Mesendoderm (in vitro differentiated cells): ENCODE measurements around the gene KRT73.

ENCODE experiments used
- DNase-seq: peaks from one replicate; pipeline ENCODE4 v3.0.0; 2013
- H2AK5ac ChIP-seq: 2 replicates; pipeline ENCODE4 v1.6.1; 2013; ENCODE audit warnings: low read length, inconsistent platforms
- H2BK120ac ChIP-seq: 2 replicates; pipeline ENCODE4 v1.6.1; 2013; ENCODE audit warnings: low read depth, mild to moderate bottlenecking, low read length, moderate library complexity, mixed read lengths
- H2BK15ac ChIP-seq: replicated peaks from 2 replicates; pipeline ENCODE4 v1.6.1; 2013; ENCODE audit warnings: low read depth, mild to moderate bottlenecking, moderate library complexity
- H2BK5ac ChIP-seq: 2 replicates; pipeline ENCODE4 v1.6.1; 2013; ENCODE audit warnings: low read length, inconsistent platforms
- H3K18ac ChIP-seq: 2 replicates; pipeline ENCODE4 v1.6.1; 2013; ENCODE audit warnings: mild to moderate bottlenecking, low read length, mixed read lengths
- H3K23ac ChIP-seq: one replicate; pipeline ENCODE4 v1.6.1; 2013; ENCODE audit warnings: low read length
- H3K27ac ChIP-seq: 2 replicates; pipeline ENCODE4 v1.5.1; 2013; ENCODE audit warnings: low read depth, mild to moderate bottlenecking, inconsistent platforms, low read length, moderate library complexity
- H3K27me3 ChIP-seq: 2 replicates; pipeline ENCODE4 v1.6.1; 2013; ENCODE audit warnings: low read length, control low read depth, mild to moderate bottlenecking, inconsistent platforms; ENCODE audit not compliant: insufficient read depth, poor library complexity
- H3K36me3 ChIP-seq: 2 replicates; pipeline ENCODE4 v1.6.1; 2013; ENCODE audit warnings: low read length, inconsistent platforms; ENCODE audit not compliant: control insufficient read depth, insufficient read depth
- H3K4ac ChIP-seq: one replicate; pipeline ENCODE4 v1.6.1; 2013; ENCODE audit warnings: low read depth, mild to moderate bottlenecking, low read length, moderate library complexity
- H3K4me1 ChIP-seq: 2 replicates; pipeline ENCODE4 v1.6.1; 2013; ENCODE audit warnings: low read depth, low read length, inconsistent platforms; ENCODE audit not compliant: control insufficient read depth
- H3K4me2 ChIP-seq: 2 replicates; pipeline ENCODE4 v1.6.1; 2013; ENCODE audit warnings: low read length
- H3K4me3 ChIP-seq: 2 replicates; pipeline ENCODE4 v1.5.1; 2013; ENCODE audit warnings: mild to moderate bottlenecking, low read length
- H3K56ac ChIP-seq: one replicate; pipeline ENCODE4 v1.6.1; 2013; ENCODE audit warnings: low read length
- H3K79me1 ChIP-seq: 2 replicates; pipeline ENCODE4 v1.6.1; 2013; ENCODE audit warnings: low read length, inconsistent platforms
- H3K79me2 ChIP-seq: 2 replicates; pipeline ENCODE4 v1.6.1; 2013; ENCODE audit warnings: mild to moderate bottlenecking, low read length; ENCODE audit not compliant: control insufficient read depth, insufficient read depth
- H3K9ac ChIP-seq: 2 replicates; pipeline ENCODE4 v1.6.1; 2013; ENCODE audit warnings: low read length, inconsistent platforms
- H4K5ac ChIP-seq: one replicate; pipeline ENCODE4 v1.6.1; 2013; ENCODE audit warnings: low read length
- H4K8ac ChIP-seq: one replicate; pipeline ENCODE4 v1.6.1; 2013; ENCODE audit warnings: low read depth, mild to moderate bottlenecking, control low read depth, low read length, moderate library complexity
- WGBS: extraction: QIAGEN DNeasy Blood & Tissue Kit; methylation state at CpG from one replicate; pipeline ENCODE4 v1.1.7; 2013; ENCODE audit warnings: low lambda C conversion rate, missing lambda C conversion rate; ENCODE audit not compliant: insufficient coverage; ENCODE audit errors: extremely low coverage; 5-methylcytosine and 5-hydroxymethylcytosine counted together

KRT73 gene

DNA sequence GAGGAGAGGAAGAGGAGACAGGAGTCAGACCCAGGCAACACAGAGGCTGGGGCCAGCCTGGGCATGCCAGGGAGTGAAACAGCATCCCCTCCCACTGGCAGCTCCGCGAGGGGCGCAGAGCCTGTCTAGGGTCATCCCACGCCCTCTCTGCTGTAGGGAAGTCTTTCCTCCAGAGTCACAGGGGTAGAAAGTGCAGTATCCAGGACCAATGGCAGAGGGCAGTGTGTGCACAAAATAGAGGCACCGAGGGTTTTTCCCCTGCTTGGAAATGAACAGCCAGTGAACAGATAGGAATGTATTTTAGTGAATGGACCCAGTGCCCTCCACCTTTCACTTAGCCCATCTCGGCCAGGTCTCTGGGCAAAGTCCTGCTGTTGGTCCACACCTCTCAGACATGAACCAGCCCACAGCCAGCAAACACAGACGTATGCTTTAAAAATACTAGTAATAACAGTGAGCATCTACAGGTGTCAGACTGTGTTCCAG is 35.3 kb downstream of the KRT73 start:
- Histone ChIP-seq H3K4me1 (peaks cover 5% of the 10 kb centered on the region), H3K23ac (no peak overlapping the region), H3K79me2 (no peaks in the 10 kb centered on the region), H3K4me2 (no peak overlapping the region), H2BK15ac (no peak overlapping the region), H3K27ac (no peak overlapping the region), H3K4me3 (no peak overlapping the region), H4K5ac (no peak overlapping the region), H3K27me3 (no peaks in the 10 kb centered on the region), H3K9ac (no peak overlapping the region), H3K56ac (no peak overlapping the region), H3K18ac (no peak overlapping the region), H3K36me3 (no peaks in the 10 kb centered on the region), H4K8ac (no peak overlapping the region), H2BK120ac (no peak overlapping the region), H2BK5ac (no peak overlapping the region), H3K79me1 (no peaks in the 10 kb centered on the region), H2AK5ac (no peak overlapping the region), H3K4ac (no peak overlapping the region)
- whole genome bisulfite sequencing = no CpG with 5 or more reads among the region's 7 CpGs
- peak; percentile 76 for DNase-seq

DNA sequence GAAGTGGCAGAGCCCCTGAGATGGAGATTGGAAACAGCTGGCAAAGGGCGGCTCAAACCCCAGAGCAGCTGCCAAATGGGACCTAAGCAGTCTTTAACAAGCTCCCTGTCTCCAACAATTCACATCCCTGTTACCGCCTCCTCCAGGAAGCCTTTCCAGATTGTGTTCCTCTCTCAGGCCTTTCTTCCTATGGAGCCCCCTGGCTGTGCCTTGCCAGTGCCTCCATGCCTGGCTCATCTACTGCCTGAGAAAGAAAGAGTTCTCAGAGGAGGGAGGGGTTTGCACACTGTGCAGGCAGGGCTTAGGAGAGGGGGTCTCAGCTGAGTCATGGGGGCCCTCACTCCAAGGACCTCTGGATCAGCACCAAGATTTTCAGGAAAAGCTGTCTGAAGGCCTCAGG is 35.9 kb downstream of the KRT73 start:
- WGBS = no CpG with 5 or more reads among the region's 2 CpGs

DNA sequence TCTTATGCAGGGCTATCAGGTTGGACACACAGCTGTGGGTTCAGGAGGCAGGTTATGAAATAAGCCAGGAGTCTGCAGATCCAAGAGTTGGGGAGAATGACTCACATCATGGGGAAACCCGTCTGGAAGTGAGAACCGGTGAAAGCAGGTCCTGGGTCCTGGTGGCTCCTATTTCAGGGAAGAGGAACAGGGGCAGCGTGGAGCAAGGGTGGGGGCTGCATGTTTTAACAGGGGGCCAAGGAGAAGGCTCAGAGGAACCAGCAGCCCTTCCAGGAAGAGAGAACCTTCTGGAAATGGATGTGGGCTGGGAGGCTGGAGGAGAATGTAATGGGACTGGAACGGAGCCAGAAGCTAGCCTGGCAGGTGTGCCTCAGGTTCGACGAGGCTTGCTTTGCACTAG is 36.9 kb downstream of the KRT73 start:
- no peak overlapping the region for H3K27ac ChIP-seq
- no peak overlapping the region for H2BK15ac ChIP-seq
- H3K79me2 ChIP-seq = no peaks in the 10 kb centered on the region
- H2BK5ac ChIP-seq = no peak overlapping the region
- no peak overlapping the region for H3K4me3 ChIP-seq
- no peak overlapping the region for H4K8ac ChIP-seq
- H2AK5ac ChIP-seq = no peak overlapping the region
- no peak overlapping the region for H3K9ac ChIP-seq
- no peak overlapping the region for H3K56ac ChIP-seq
- H4K5ac ChIP-seq = no peak overlapping the region
- peaks cover 5% of the 10 kb centered on the region for H3K4me1 ChIP-seq
- no peak overlapping the region for H3K18ac ChIP-seq
- H3K4me2 ChIP-seq = no peak overlapping the region
- H3K36me3 ChIP-seq = no peaks in the 10 kb centered on the region
- no peak overlapping the region for H3K23ac ChIP-seq
- H3K4ac ChIP-seq = no peak overlapping the region
- H3K27me3 ChIP-seq = no peaks in the 10 kb centered on the region
- no peak overlapping the region for H2BK120ac ChIP-seq
- DNase-seq = no peak
- H3K79me1 ChIP-seq = no peaks in the 10 kb centered on the region
- WGBS = no CpG with 5 or more reads among the region's 6 CpGs

More for the DNA sequence above, 35.9 kb downstream of the KRT73 start:
- no peak overlapping the region for H3K56ac ChIP-seq
- no peak overlapping the region for H3K27ac ChIP-seq
- H3K9ac ChIP-seq = no peak overlapping the region
- H3K18ac ChIP-seq = no peak overlapping the region
- no peaks in the 10 kb centered on the region for H3K79me1 ChIP-seq
- H3K79me2 ChIP-seq = no peaks in the 10 kb centered on the region
- peak; percentile 10 for DNase-seq
- no peak overlapping the region for H4K8ac ChIP-seq
- no peak overlapping the region for H3K4ac ChIP-seq
- no peak overlapping the region for H4K5ac ChIP-seq
- H3K23ac ChIP-seq = no peak overlapping the region
- no peak overlapping the region for H3K4me2 ChIP-seq
- H2AK5ac ChIP-seq = no peak overlapping the region
- H3K4me3 ChIP-seq = no peak overlapping the region
- no peaks in the 10 kb centered on the region for H3K36me3 ChIP-seq
- H2BK120ac ChIP-seq = no peak overlapping the region
- no peak overlapping the region for H2BK15ac ChIP-seq
- peaks cover 5% of the 10 kb centered on the region for H3K4me1 ChIP-seq
- H2BK5ac ChIP-seq = no peak overlapping the region
- no peaks in the 10 kb centered on the region for H3K27me3 ChIP-seq

DNA sequence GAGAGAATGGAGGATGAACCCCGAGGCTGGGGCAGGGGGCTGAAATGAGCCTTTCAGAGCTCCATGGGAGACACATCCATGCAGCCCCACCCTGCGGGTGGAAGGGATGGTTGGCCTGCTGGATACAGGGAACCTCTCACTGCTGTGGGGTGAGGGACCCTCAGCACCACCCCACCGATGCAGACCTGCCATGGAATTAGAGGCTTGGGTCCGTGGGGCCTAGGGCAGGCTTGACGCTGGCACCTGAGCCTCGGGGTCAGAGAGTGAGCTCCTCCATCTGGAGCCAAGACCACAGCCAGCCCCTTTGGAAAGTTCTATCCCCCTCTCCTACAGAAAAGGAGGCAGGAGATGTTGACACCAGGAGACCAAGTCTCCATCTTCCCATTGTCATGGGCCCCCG is 37.3 kb downstream of the KRT73 start:
- no CpG with 5 or more reads among the region's 7 CpGs for WGBS

DNA sequence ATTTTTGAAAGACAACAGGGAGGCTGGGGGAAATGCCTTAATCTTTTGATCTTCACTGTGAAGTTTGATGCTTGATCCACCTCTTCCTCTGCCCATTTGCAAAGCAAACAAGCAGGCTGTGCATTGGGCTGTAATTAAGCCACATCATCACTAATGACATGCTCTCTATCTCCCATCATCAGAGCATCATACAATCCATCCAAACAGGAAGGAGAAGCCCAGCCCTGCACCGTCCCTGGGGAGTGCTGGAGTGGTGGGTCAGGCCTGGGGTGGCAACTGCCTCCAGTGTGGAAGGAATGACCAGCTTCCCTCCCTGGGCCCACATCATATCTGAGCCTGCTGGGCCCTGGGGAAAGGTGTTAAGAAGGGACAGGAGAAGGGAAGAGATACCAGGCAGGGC is 37.9 kb downstream of the KRT73 start:
- Histone ChIP-seq H3K36me3 (no peaks in the 10 kb centered on the region), H3K79me2 (no peaks in the 10 kb centered on the region), H3K27me3 (no peaks in the 10 kb centered on the region), H3K18ac (no peak overlapping the region), H3K79me1 (no peaks in the 10 kb centered on the region), H4K8ac (no peak overlapping the region), H2BK15ac (no peak overlapping the region), H4K5ac (no peak overlapping the region), H2BK120ac (no peak overlapping the region), H2BK5ac (no peak overlapping the region), H3K4me3 (no peak overlapping the region), H3K9ac (no peak overlapping the region), H3K4me2 (no peak overlapping the region), H3K4me1 (peaks cover 5% of the 10 kb centered on the region), H3K27ac (no peak overlapping the region), H3K4ac (no peak overlapping the region), H3K23ac (no peak overlapping the region), H3K56ac (no peak overlapping the region), H2AK5ac (no peak overlapping the region)
- DNase-seq = peak; percentile 15
- no CpG with 5 or more reads among the region's 1 CpG for WGBS

More for the DNA sequence above, 37.3 kb downstream of the KRT73 start:
- no peak overlapping the region for H3K56ac ChIP-seq
- no peak overlapping the region for H3K23ac ChIP-seq
- H3K4me1 ChIP-seq = peaks cover 5% of the 10 kb centered on the region
- no peak overlapping the region for H3K4me3 ChIP-seq
- no peak overlapping the region for H3K4me2 ChIP-seq
- no peak for DNase-seq
- no peaks in the 10 kb centered on the region for H3K79me1 ChIP-seq
- H3K36me3 ChIP-seq = no peaks in the 10 kb centered on the region
- no peak overlapping the region for H2BK120ac ChIP-seq
- no peaks in the 10 kb centered on the region for H3K79me2 ChIP-seq
- H2AK5ac ChIP-seq = no peak overlapping the region
- no peak overlapping the region for H3K9ac ChIP-seq
- H3K18ac ChIP-seq = no peak overlapping the region
- H2BK15ac ChIP-seq = no peak overlapping the region
- no peak overlapping the region for H3K27ac ChIP-seq
- no peak overlapping the region for H4K8ac ChIP-seq
- no peak overlapping the region for H2BK5ac ChIP-seq
- H3K4ac ChIP-seq = no peak overlapping the region
- H4K5ac ChIP-seq = no peak overlapping the region
- H3K27me3 ChIP-seq = no peaks in the 10 kb centered on the region
